Tibial nerve (tissue), 3 donors: Measurements from ENCODE around the gene BARX1.

Experiments used
- POLR2A ChIP-seq, 2 donors: fragments of 450-650 bp; IDR thresholded peaks; one replicate each; pipeline ENCODE4 v1.6.1; 2017; ENCODE audit warnings: antibody characterized with exemption in 2 of 2, mild to moderate bottlenecking in 2 of 2, moderate library complexity in 2 of 2
- TF ChIP-seq, protein P1 (sequence below), 5 experiments: fragments of 200-600 bp in 3 of 5; fragments of 450-650 bp in 2 of 5; sonication (generic) in 3 of 5; IDR thresholded peaks; one replicate each; pipeline ENCODE4 v1.5.1; 2016 to 2019; ENCODE audit warnings: antibody characterized with exemption in 5 of 5, mild to moderate bottlenecking in 3 of 5, moderate library complexity in 2 of 5

DNA sequence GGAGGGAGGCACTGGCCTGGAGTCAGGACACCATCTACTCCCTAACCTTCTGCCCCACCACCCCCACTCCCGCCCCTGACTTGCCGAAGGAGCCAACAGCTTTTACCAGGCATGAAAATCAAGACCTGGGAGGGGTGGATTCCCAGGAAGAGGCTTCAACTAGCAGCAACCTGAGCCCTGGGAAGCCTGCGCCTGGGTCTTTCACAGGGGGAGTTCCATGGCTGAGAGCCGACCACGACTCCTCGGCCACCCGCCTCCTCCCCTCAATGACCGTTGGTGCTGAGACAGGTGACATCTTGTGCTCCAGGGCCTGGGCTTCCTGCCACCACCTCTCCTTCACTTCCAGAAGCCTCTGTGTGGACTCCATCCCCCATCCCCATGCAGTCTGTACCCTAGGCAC, 37.1 kb downstream of the BARX1 start:
- TF ChIP-seq, protein P1, sequence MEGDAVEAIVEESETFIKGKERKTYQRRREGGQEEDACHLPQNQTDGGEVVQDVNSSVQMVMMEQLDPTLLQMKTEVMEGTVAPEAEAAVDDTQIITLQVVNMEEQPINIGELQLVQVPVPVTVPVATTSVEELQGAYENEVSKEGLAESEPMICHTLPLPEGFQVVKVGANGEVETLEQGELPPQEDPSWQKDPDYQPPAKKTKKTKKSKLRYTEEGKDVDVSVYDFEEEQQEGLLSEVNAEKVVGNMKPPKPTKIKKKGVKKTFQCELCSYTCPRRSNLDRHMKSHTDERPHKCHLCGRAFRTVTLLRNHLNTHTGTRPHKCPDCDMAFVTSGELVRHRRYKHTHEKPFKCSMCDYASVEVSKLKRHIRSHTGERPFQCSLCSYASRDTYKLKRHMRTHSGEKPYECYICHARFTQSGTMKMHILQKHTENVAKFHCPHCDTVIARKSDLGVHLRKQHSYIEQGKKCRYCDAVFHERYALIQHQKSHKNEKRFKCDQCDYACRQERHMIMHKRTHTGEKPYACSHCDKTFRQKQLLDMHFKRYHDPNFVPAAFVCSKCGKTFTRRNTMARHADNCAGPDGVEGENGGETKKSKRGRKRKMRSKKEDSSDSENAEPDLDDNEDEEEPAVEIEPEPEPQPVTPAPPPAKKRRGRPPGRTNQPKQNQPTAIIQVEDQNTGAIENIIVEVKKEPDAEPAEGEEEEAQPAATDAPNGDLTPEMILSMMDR (IDR thresholded peaks at IDR 0.05), result no peak
- no peak for TF ChIP-seq POLR2A (IDR thresholded peaks at IDR 0.05)
